NCI-H2081 (cell line): ENCODE results near the gene PSMB5.
"Not testable (repeated sequence)": the region's sequence is repeated elsewhere in the genome, so short reads cannot be mapped to it uniquely, and the experiment has no call there.

Experiments
- DNase-seq, 2 experiments: peaks; one replicate each; lab custom pipeline; 2025; lab: John Stamatoyannopoulos, UW

The PSMB5 gene

GRCh38 chr14:23013749-23014054 lies 21.0 kb downstream of the PSMB5 start:
- DNase-seq, result not testable (repeated sequence)

GRCh38 chr14:23013054-23013748 lies 21.5 kb downstream of the PSMB5 start:
- DNase-seq, result no peak

- DNase-seq, result peak; percentile 61 to 79
Observed at GRCh38 chr14:23009939-23010726, 24.6 kb downstream of the PSMB5 start, which contains the start of gene C14orf93. Gene C14orf93, minus strand, starts transcription at chr14:23010143. Its CDS starts 11,120 bp downstream, at chr14:22999023.

GRCh38 chr14:23009483-23009938 lies 25.2 kb downstream of the PSMB5 start:
- DNase-seq, result peak in 1 of 2 experiments; percentile 42

- peak; percentile 37 to 73 for DNase-seq
Observed at GRCh38 chr14:23008831-23009230, 25.9 kb downstream of the PSMB5 start.

- DNase-seq, result peak; percentile 97 to 98
Observed at GRCh38 chr14:23006544-23007419, 27.9 kb downstream of the PSMB5 start.

GRCh38 chr14:23006188-23006534 lies 28.5 kb downstream of the PSMB5 start:
- no peak for DNase-seq

GRCh38 chr14:23005451-23006187 lies 29.1 kb downstream of the PSMB5 start:
- DNase-seq, result no peak

- not testable (repeated sequence) for DNase-seq
Observed at GRCh38 chr14:23004274-23004673, 30.4 kb downstream of the PSMB5 start.

GRCh38 chr14:23002592-23002991 lies 32.1 kb downstream of the PSMB5 start:
- DNase-seq, result no peak

- no peak for DNase-seq
Observed at GRCh38 chr14:23000860-23001259, 33.8 kb downstream of the PSMB5 start.

- DNase-seq, result no peak
Observed at GRCh38 chr14:22998329-22999012, 36.2 kb downstream of the PSMB5 start.

- no peak for DNase-seq
Observed at GRCh38 chr14:22997676-22998323, 36.9 kb downstream of the PSMB5 start.

GRCh38 chr14:22996768-22997654 lies 37.7 kb downstream of the PSMB5 start:
- no peak for DNase-seq

GRCh38 chr14:22995889-22996625 lies 38.6 kb downstream of the PSMB5 start:
- DNase-seq, result no peak

GRCh38 chr14:22994762-22995275 lies 39.9 kb downstream of the PSMB5 start:
- no peak for DNase-seq

GRCh38 chr14:22993517-22993916 lies 41.2 kb downstream of the PSMB5 start:
- DNase-seq, result no peak

- DNase-seq, result no peak
Observed at GRCh38 chr14:22991852-22992251, 42.8 kb downstream of the PSMB5 start.

- no peak for DNase-seq
Observed at GRCh38 chr14:22987291-22987690, 47.4 kb downstream of the PSMB5 start.
